NAMALWA (cell line): ENCODE data around the gene IMMP2L.
A peak's percentile ranks its signal among the peaks of the same experiment; 100 is the strongest.

ENCODE experiments used
- DNase-seq: peaks from one replicate; pipeline ENCODE4 v3.0.0-alpha.2; 2015; ENCODE audit warnings: low spot score

Gene IMMP2L

DNA sequence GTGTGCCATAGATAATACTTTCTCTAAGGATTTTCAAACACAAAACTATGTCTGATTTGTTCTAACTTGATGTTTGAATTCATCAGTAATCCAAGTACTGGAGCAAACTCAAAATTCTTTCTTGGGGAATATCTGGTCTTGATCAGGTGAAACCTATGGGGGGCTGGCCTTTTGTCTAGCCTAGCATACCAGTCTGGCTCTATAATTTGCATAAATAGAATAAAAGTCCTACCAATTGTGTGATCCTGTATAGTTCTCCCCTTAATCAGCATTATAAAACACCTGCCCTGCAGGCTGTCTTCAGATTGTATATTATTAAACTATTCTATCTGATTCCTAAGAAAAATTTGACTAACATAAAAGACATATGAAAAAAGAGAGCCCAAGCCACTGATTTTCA is 705.2 kb downstream of the IMMP2L start:
- no peak for DNase-seq

DNA sequence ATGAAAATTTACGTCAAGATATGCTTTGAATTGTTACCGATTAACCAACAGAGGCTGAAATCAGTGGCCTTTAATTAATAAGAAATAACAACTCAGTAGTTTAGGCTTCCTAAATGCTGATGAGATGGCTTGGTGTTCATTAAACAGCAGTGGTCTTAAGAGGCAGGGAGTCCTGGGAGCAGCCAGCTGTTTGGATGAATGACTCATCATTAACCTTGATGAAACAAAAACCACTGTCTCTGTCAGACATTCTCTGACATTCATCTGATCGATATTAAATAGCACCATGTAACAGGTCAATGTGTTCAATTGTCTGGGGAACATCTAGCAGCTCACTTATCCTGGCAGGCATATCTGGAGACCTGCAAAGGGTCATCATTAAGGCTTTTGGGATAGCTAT is 705.6 kb downstream of the IMMP2L start:
- no peak for DNase-seq

DNA sequence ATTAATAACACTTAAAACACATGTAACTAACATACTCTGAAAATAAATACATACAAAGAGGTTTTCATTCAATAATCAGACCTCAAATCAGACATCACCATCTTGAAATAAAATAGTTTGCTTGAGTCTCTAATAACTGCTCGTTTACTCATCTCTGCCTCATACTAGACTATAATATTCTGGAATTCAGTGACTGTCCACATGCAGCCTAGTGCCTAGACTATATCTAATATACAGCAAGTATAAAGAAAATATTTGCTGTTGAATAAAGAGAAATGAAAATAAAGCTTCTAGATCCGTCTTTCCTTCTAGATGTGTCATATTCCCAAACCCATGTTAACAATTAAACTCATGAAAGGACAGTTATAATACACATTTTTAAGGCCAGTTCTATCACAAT is 707.6 kb downstream of the IMMP2L start:
- no peak for DNase-seq

DNA sequence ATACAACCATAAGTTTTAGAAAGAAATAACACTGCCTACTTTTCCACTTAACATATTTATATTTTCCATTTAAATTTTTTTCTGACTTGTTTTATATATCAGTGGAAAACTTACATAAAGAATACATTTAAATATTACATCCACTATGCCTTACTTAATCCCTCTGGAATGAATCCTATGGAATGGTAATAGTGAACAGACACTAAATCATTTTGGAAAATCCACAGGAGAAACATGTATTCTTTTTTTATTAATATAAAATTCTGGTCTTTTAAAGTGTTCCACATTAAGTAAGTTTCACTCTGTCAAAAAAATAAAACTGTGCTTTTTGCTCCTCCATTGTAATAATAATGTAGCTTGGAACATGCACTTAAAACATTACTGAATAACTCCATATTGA is 708.1 kb downstream of the IMMP2L start:
- DNase-seq, result no peak

DNA sequence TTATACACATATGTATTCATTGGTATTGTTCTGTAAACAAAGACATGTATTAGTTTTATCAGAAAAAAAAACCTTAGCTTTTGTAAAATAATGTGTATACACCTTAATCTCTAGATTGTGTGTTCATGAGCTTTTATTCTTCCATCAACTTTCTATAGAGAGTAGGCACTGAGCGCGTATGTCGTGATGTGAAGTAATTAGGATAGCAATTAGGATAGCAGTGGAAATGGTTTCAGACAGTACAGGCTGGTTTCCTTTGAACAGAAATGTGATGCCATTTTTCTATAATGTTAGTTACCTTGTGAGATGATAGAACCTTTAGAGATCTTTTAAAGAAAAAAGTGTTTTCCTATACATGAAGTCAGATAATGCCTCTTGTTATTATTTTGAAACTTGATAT is 709.0 kb downstream of the IMMP2L start:
- DNase-seq, result no peak

DNA sequence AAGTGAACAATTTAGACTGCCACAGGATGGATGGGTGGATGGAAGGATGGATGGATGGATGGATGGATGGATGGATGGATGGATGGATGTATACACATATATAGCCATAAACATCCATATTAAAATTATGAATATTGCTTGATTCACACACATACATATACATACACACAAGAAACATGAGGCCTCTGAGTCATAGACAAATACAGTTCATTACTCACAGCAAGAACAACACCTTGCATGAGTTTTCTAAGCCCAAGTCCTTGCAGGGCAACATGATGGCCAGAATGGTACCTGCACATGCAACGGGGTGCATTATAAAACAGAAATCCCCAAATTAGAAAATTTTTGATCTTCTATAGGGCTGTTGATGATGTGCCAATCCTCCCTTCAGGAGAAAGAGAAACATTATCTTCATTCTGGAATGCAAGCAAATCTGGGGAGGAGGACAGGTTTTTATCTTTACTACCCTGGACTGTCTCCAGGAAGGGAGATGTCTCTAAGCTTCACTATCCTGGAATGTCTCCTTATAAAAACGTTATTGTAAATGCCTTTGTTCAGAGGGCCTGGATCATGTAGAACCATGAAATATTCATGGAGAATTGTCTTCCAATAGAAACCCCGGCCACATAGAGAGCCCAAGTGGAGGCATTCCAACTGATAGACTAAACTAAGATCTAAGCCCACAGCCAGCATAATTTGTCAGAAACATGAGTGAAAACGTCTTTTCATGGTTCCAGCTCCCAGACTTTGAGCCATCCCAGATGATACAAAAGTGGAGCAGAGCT is 709.9 kb downstream of the IMMP2L start:
- DNase-seq, result no peak

DNA sequence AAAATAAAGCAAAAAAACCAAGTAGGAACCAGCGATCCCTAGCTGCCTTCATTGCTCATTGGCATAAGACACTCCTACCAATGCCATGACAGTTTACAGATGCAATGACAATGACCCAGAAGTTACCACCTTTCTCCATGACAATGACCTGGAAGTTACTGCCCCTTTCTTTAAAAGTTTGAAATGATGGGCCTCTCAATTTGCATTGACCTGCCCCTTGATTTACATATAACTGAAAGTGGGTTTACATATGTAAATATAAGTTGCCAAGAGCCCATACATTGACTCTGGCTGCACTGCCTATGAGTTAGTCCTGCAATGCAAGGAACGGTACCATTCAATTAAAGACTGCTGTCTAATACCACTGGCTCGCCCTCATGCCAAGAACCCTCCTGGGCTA is 712.1 kb downstream of the IMMP2L start:
- no peak for DNase-seq

DNA sequence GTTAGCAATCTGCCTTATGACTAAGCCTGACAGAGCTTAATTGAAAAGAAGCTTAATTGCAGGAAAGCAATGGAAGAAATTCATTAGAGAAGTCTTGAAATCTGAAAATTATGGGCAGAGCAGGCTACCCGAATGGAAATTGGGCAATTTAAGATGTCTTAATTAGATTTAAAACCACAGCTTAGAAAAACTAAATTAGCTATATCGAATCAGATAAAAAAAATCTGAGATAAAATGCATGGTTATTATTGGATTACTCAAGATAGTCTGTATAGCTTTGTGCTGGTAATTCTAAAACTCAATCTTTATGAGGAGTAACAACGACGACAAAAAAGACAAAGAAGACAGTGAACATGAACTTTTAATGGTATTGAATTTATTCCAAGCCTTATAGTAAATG is 719.5 kb downstream of the IMMP2L start:
- DNase-seq, result no peak

DNA sequence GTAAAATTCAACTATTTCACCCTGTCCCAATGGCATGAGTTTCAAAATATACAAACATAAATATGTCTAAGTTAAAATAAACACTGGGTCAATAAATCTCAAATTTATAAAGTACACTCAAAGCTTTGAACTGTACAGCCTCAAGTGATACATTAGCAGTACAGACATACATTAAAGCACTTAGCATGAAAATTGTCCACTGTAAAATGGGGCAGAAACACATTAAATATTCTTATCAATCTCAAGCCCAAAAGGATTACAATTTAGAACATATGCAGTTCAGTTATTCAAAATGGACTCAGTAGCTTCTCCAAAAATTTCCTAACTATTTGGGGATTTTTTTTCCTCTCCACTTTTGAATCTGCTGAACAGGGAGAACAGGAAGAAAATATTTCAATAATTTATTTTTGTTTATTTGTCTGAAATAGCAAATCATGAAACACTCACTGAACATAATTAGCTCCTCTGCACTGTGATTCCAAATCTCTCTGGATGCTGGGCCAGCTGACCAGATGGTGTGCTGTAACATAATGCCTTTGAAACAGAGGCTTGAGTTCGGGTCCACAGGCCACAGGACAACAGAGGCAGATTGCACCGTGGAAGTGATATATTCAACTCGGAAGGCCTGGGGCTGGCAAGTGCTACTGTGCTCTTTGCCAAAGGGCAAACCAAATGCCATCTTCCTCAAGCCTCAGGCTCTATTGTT is 720.3 kb downstream of the IMMP2L start:
- DNase-seq, result no peak

DNA sequence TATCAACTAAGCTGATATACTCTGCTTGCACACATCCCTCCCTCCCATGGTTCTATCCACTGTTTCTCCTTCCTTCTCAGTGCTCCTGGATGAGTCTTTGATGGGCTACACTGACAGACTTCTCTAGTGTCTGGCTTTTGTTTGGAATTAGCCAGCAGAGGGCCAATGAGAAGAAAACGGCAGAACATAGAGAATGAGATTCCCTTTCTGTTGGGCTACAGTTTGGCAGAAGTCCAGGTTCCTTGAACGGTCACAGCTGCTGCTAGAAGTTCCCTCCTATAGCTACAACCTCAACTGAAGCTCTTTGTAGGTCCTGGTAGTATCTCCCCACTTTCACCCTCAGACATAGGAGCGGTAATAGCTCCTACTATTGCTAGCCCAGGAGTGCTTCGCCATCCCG is 722.4 kb downstream of the IMMP2L start:
- DNase-seq, result peak; percentile 18

DNA sequence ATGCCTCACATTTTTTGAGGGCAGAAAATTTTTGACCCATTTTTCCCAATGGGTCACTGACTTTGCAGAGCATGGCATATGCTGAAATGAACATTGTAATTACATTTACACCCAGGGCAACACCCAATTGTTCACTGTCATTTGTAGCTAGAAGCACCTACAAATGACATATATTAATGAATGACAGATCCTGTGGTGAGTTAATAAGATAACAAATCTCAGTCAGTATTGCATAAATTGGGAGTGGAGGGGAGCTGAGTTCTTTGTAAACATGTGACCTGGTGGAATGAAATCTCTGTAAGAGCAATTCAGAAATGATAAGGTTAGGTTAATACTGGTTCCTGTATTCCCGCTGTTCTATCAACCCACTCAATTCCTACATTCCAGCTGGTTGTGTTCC is 726.4 kb downstream of the IMMP2L start:
- no peak for DNase-seq

DNA sequence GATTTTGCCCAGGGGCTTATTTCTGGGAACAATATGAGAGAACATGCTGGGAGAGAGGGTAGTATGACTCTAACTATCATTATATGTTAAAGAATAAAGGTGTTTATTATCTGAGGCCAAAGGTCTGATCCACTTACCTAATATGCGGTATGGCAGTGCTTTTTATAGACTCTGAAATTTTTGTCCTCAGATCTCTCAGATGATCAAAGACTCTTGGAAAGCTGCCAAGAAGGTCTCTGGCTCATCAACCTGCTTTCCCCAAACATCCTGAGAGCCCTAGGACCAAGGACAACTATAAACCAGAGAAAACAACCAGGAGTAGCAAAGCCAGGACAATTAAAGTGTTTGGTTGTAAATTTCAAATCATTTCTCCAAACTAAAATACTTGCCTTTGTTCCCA is 727.1 kb downstream of the IMMP2L start:
- no peak for DNase-seq

DNA sequence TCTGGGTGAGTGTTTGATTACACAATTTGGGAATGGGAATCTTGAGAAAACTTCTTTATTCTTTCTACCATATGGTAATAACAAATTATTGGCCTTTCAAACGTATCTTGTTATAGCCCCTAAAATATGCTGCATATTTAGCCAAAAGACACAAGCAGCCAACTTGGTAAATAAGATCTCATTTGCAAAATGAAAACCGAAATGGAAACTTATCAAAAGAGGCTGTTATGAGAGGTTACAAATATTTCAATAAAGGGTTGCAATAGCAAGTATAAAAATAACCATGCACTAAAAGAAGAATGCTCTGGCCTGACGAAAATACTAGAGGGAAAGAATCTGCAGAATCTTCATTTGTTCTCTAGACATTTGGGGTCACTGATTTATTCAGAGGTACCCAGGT is 730.9 kb downstream of the IMMP2L start:
- DNase-seq, result no peak

DNA sequence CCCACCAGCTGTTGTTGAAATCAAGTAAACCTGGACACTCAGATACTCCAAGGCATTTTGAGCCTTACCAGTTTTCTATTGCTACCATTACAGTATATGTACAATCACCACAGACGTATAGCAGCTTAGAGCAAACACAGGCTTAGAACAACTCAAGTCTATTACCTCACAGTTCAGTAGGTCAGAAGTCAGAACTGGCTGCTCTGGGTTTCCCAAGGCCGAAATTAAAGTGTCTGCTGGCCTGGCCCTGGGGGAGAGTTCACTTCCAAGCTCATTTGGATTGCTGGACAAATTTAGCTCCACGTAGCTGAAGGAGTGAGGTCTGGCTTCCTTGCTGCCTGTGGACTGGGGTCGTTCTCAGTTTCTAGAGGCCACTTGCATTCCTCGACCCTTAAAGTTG is 731.5 kb downstream of the IMMP2L start:
- DNase-seq, result no peak

DNA sequence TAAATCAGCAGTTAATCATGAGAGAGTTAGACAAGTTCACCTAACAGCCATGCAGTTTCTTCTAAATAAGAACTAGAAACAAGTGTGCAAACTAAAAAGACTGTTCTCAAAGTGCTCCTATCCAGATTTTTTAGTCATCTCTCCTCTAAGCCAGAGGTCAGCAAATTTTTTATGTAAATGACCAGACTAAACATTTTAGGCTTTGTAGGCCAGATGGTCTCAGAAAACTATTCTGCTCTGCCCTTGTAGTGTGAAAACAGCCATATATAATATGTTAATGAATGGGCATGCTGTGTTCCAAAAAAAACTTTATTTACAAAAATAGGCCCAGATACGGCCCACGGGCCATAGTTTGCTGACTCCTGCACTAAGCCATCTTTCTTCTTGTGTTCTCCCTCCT is 734.4 kb downstream of the IMMP2L start:
- no peak for DNase-seq

DNA sequence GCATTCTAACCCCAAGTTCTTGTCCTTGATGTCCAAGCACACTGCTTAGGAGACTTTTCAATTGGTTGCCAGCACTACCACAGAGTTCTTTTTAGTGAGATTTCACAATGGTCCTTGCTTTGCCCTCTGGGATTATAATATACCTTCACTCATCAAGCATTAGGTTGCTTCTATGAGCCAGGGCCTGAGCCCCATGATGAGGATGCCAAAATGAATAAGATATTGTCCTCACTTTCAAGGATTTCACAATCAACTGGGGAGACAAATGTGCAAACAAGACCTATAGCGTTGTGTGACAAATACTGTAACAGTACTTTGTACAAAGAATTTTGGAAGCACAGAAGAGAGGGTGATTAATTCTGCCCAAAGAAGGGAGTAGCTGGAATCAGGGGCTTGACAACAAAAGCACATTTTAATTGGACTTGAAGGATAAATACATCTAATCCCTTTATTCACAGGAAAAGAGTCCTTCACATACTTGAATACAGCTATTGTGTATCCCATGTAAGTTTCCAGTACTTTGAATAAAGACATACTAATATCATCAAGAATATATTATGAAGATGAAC is 734.9 kb downstream of the IMMP2L start:
- DNase-seq, result no peak

DNA sequence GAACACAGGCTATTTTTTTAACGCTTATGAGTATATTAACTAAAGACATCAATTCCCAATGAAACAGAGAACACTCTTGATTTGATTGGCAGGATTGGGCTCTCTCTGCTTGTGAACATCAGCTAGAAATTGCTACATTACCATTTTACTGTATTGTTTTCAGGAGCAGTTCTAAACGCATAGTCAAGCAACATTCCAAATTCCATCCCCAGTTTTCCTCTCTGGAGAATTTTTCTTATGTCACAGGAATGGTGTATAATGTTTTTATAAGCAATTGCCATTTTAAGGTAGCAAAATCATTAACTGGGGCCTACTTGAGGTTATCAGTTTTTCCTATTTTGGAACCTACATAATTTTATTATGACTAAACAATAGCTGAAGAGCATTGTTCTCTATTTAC is 748.3 kb downstream of the IMMP2L start:
- DNase-seq, result no peak

DNA sequence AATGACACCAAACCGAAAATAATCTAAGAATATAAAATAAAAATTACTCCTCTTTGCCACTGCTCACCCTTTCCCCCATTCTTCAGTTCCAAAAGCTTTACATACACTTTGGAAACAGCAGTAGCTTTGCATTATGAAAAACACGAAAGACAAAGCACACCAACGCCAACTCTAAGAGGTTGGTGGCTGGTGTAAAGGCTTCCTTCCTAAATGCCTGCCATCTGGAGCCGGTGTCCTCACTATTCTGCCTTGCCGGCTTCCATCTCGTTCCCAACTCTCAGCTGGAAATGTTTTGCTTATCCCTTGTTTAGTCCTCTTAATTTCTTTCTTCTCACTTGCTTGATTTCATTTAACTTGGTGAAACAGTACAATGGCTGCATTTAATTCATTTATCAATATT is 752.5 kb downstream of the IMMP2L start:
- no peak for DNase-seq

DNA sequence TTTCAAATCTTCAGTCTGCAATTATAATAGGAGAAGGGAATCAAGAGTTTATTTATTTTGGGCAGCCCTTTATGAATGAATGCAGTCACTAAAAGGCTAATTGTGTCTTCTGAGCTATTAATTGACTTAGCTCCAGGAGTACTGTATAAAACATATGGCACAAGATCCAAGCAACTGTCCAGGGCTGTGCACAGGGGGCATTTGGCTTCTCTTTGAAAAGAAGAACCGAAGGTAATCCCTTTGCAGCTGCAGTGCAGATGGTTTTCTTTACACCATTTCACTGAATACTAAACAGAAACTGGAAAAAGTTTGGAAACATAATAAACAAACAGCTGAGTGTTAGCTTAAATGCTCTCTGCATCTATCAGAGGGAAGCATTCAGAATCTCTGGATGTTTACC is 753.9 kb downstream of the IMMP2L start:
- no peak for DNase-seq

DNA sequence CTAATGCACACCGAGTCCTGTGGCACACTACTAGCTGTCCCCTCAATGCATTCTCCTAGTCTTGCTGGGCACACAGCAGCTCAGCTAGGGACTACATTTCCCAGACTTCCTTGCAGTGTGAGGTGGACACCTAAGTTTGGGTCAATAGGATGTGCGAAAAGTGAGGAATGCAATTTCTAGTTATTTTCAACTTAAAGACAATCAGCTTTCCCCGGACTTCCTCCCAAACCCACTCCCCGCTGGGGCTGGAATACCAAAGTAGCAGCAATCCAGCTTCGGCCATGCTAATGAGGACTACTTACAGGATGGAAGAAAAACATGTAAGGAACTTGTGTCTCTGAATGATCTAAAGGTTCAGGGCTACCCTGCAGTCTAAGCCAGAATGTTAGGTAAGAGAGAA is 757.8 kb downstream of the IMMP2L start:
- no peak for DNase-seq

DNA sequence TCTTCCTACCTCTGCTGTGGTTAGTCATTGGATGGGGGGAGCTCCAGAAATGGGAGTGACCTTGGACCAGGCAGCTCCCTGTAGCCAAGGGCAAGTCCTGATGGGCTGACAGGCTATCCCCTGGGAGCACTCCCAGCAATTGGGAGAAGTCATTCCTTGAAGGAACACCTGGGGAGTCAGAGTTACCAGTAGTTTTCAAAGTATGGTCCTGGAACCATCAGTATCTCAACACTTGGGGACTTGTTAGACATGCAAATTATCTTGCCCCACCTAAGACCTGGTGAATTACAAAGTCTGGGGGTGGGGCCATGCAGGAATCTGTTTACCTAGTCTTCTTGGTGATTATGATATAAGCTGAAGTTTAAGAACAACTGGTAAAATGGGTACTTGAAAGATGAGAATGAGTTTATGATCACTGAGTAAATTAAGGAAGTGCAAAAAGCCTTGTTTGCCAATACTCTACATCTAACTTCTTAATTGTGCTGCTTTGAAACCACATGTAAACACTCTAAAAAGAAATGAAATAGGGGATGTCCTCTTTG is 758.6 kb downstream of the IMMP2L start:
- DNase-seq, result no peak

DNA sequence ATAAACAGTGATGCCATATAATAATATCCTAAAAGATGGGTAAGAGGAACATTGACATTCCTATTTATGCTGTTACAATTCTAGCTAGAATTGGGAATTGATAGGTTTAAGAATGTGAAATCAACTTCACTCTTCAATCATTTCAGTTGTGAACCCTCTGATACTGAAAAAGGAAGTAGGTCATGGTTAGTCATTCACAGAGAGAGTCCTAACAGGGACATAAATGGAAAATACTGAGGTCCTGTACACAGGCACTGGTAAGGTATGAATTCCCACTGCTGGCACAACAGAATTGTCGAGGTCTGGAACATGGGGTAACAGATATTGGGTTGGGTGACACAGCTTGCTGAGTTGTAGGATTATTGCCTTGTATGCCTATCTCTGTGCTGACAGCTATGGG is 760.8 kb downstream of the IMMP2L start:
- DNase-seq, result no peak

DNA sequence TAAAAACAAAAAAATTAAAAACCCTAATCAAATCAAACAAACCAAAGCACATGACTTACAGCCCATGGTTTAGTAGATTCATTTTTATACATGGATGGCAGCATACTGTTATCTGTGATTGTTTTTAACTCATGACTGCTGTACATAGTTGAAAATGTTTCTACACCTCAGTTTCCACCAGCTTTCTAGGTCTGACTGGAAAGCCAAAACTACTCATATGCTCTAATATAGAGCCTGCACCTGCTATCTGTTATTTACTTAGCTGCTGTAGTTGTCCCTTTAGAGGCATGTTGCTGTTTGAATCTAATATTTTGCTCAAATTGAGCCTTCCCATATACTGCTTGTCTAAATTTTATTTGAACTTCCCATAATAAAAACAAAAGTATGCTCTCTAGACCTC is 761.3 kb downstream of the IMMP2L start:
- no peak for DNase-seq
